SK-N-SH (cell line): ENCODE measurements around the gene CDC25B. TPM values are rescaled to one million over a fixed set of nuclear protein-coding genes. Genes with fewer than 3 reads are reported as not detected.

Source experiments
- CTCF ChIA-PET: fragments of 300-600, 350-600 bp; formaldehyde crosslinking; extraction: SDS; loops from one replicate; lab custom pipeline; 2021; lab: Yijun Ruan, JAX
- POLR2A ChIA-PET: fragments of 350-600 bp; sonication (Branson Sonifier 250); formaldehyde crosslinking; extraction: SDS; loops from one replicate; lab custom pipeline; 2020; ENCODE audit warnings: antibody characterized with exemption, inconsistent platforms; lab: Yijun Ruan, JAX
- DNase-seq: peaks from one replicate; pipeline ENCODE4 v3.0.0; 2012
- H2AFZ ChIP-seq: fragments of 200-600 bp; sonication (generic); 2 replicates; pipeline ENCODE4 v1.8.1; 2016; ENCODE audit warnings: antibody characterized with exemption, mild to moderate bottlenecking, low read depth
- H3F3A ChIP-seq: fragments of 200-600 bp; sonication (generic); replicated peaks from 2 replicates; pipeline ENCODE3; 2016; ENCODE audit warnings: antibody characterized with exemption, mild to moderate bottlenecking; ENCODE audit not compliant: insufficient read depth
- H3K27ac ChIP-seq, 2 experiments: fragments of 200-500 bp in 1 of 2; fragments of 200-600 bp in 1 of 2; sonication (Bioruptor generic) in 1 of 2; sonication (generic), shearing (Covaris generic) in 1 of 2; 2 replicates each; pipeline versions ENCODE4 v1.5.1 to v1.6.1; 2014 to 2016; ENCODE audit warnings: low read depth in 2 of 2, inconsistent platforms in 1 of 2, low read length in 1 of 2, mild to moderate bottlenecking in 1 of 2, mixed read lengths in 1 of 2
- H3K27me3 ChIP-seq: fragments of 200-600 bp; sonication (generic), shearing (Covaris generic); 2 replicates; pipeline ENCODE4 v1.6.1; 2016; ENCODE audit warnings: mixed run types; ENCODE audit not compliant: insufficient read depth
- H3K36me3 ChIP-seq, 2 experiments: fragments of 200-500 bp in 1 of 2; fragments of 200-600 bp in 1 of 2; sonication (Bioruptor generic) in 1 of 2; sonication (generic) in 1 of 2; replicated peaks in 1 of 2; 2 replicates each; pipeline versions ENCODE3 to v1.5.1; 2014 to 2016; ENCODE audit warnings: low read length in 1 of 2, mild to moderate bottlenecking in 1 of 2; ENCODE audit not compliant: insufficient read depth in 2 of 2, control insufficient read depth in 1 of 2
- H3K4me1 ChIP-seq, 2 experiments: fragments of 200-500 bp in 1 of 2; fragments of 200-600 bp in 1 of 2; sonication (Bioruptor generic) in 1 of 2; sonication (generic), shearing (Covaris generic) in 1 of 2; 2 replicates each; pipeline versions ENCODE4 v1.5.1 to v1.6.1; 2014 to 2016; ENCODE audit warnings: low read depth in 1 of 2, low read length in 1 of 2, mixed run types in 1 of 2; ENCODE audit not compliant: insufficient read depth in 2 of 2, control insufficient read depth in 1 of 2
- H3K4me2 ChIP-seq: fragments of 200-600 bp; sonication (generic), shearing (Covaris generic); 2 replicates; pipeline ENCODE4 v1.6.1; 2017; ENCODE audit warnings: mixed run types
- H3K4me3 ChIP-seq, 2 experiments: fragments of 200-500 bp in 1 of 2; fragments of 200-600 bp in 1 of 2; sonication (Bioruptor generic) in 1 of 2; sonication (generic), shearing (Covaris generic) in 1 of 2; 2 replicates each; pipeline versions ENCODE4 v1.5.1 to v1.8.1; 2014 to 2016; ENCODE audit warnings: low read depth in 2 of 2, inconsistent platforms in 1 of 2, low read length in 1 of 2, mild to moderate bottlenecking in 1 of 2, mixed read lengths in 1 of 2, moderate library complexity in 1 of 2
- H3K79me2 ChIP-seq: fragments of 200-600 bp; sonication (generic); 2 replicates; pipeline ENCODE4 v1.8.1; 2017; ENCODE audit warnings: mild to moderate bottlenecking; ENCODE audit not compliant: insufficient read depth
- H3K9ac ChIP-seq: fragments of 200-600 bp; sonication (generic); 2 replicates; pipeline ENCODE4 v1.6.1; 2017; ENCODE audit warnings: mixed run types
- H3K9me2 ChIP-seq: fragments of 200-600 bp; sonication (generic); 2 replicates; pipeline ENCODE4 v1.6.1; 2017; ENCODE audit warnings: mixed run types
- H3K9me3 ChIP-seq: fragments of 200-600 bp; sonication (generic); 2 replicates; pipeline ENCODE4 v1.6.1; 2017; ENCODE audit warnings: mixed run types, mild to moderate bottlenecking, moderate library complexity
- H4K20me1 ChIP-seq: fragments of 200-600 bp; sonication (generic); 2 replicates; pipeline ENCODE4 v1.6.1; 2017; ENCODE audit warnings: mild to moderate bottlenecking, mixed run types; ENCODE audit not compliant: insufficient read depth
- CTCF ChIP-seq: fragments of 200-600 bp; sonication (generic); IDR thresholded peaks from 2 replicates; pipeline ENCODE4 v1.6.1; 2017; ENCODE audit warnings: antibody characterized with exemption, mild to moderate bottlenecking, moderate library complexity
- ELF1 ChIP-seq: IDR thresholded peaks from 2 replicates; pipeline ENCODE4 v1.4.0; 2012
- FOSL2 ChIP-seq: IDR thresholded peaks from 2 replicates; pipeline ENCODE4 v1.4.0; 2012; ENCODE audit warnings: low read depth, mild to moderate bottlenecking, moderate library complexity, borderline replicate concordance
- FOXM1 ChIP-seq: IDR thresholded peaks from 2 replicates; pipeline ENCODE4 v1.4.0; 2012; ENCODE audit warnings: low read depth, mild to moderate bottlenecking
- IRF3 ChIP-seq: fragments of 150-350 bp; IDR thresholded peaks from 2 replicates; pipeline ENCODE4 v1.6.1; 2016; ENCODE audit warnings: mild to moderate bottlenecking, low read depth, low read length
- JUND ChIP-seq: IDR thresholded peaks from 2 replicates; pipeline ENCODE4 v1.4.0; 2012
- MXI1 ChIP-seq: IDR thresholded peaks from 2 replicates; pipeline ENCODE4 v1.6.1; 2012; ENCODE audit warnings: mild to moderate bottlenecking, low read depth, low read length, improper control_type of control experiment
- NRF1 ChIP-seq: IDR thresholded peaks from 2 replicates; pipeline ENCODE4 v1.6.1; 2012; ENCODE audit warnings: low read depth, mild to moderate bottlenecking, low read length
- PBX3 ChIP-seq: IDR thresholded peaks from 2 replicates; pipeline ENCODE4; 2012
- REST ChIP-seq: IDR thresholded peaks from 2 replicates; pipeline ENCODE4 v1.6.1; 2012; ENCODE audit warnings: mild to moderate bottlenecking, low read depth, low read length, moderate library complexity
- SIN3A ChIP-seq: IDR thresholded peaks from 2 replicates; pipeline ENCODE4 v1.6.1; 2012; ENCODE audit warnings: low read depth, mild to moderate bottlenecking, low read length, moderate library complexity, borderline replicate concordance
- TCF12 ChIP-seq: IDR thresholded peaks from 2 replicates; pipeline ENCODE4 v1.4.0; 2012
- TEAD4 ChIP-seq: IDR thresholded peaks from 2 replicates; pipeline ENCODE4 v1.4.0; 2012; ENCODE audit warnings: mild to moderate bottlenecking, borderline replicate concordance; ENCODE audit not compliant: insufficient read depth
- USF1 ChIP-seq: IDR thresholded peaks from 2 replicates; pipeline ENCODE4 v1.4.0; 2012; ENCODE audit warnings: low read depth, borderline replicate concordance
- USF2 ChIP-seq: fragments of 150-350 bp; IDR thresholded peaks from 2 replicates; pipeline ENCODE4 v1.6.1; 2017; ENCODE audit warnings: antibody characterized with exemption, low read length, low read depth, borderline replicate concordance
- YY1 ChIP-seq: IDR thresholded peaks from 2 replicates; pipeline ENCODE4 v1.4.0; 2012; ENCODE audit warnings: low read depth, mild to moderate bottlenecking
- ZBTB33 ChIP-seq: IDR thresholded peaks from 2 replicates; pipeline ENCODE4 v1.4.0; 2012; ENCODE audit warnings: low read depth, borderline replicate concordance
- WGBS: methylation state at CpG from one replicate; pipeline ENCODE4 v1.1.6; 2017; ENCODE audit warnings: low lambda C conversion rate; 5-methylcytosine and 5-hydroxymethylcytosine counted together
- polyA plus RNA-seq, 3 experiments: library from polyadenylated mRNA; depleted of rRNA; stranded (reverse); fragments of >200 nt; gene quantifications; 2 replicates each; pipeline ENCODE4 v1.2.3, GENCODE V29; 2012

CDC25B gene
- polyA plus RNA-seq, 1 of the 3 experiments (the other 2 are of a cell fraction), result 56.5 TPM

- TF ChIP-seq CTCF (no peak), NRF1 (no peak)
Measured at GRCh38 chr20:3836132-3836531, 40.0 kb downstream of the CDC25B start (continued).

- CTCF ChIA-PET, result interaction anchor here (0.8 to 1.5 kb wide), 2 partner anchors 16 to 58 kb away, joined by 3 to 8 read pairs; partner anchors contain the start of gene SPEF1
- H3F3A ChIP-seq, result peaks cover 5% of the 10 kb centered on the region
- no peak for TF ChIP-seq CTCF
- no peak for TF ChIP-seq USF1
- TF ChIP-seq JUND, result no peak
- TF ChIP-seq REST, result no peak
- TF ChIP-seq SIN3A, result no peak
- TF ChIP-seq IRF3, result no peak
- TF ChIP-seq FOXM1, result no peak
- TF ChIP-seq USF2, result no peak
- no peak for TF ChIP-seq ELF1
- TF ChIP-seq FOSL2, result no peak
- TF ChIP-seq PBX3, result no peak
- no peak for TF ChIP-seq MXI1
- TF ChIP-seq TEAD4, result no peak
- no peak for TF ChIP-seq TCF12
- TF ChIP-seq YY1, result no peak
- TF ChIP-seq ZBTB33, result no peak
Measured at GRCh38 chr20:3839328-3839727, 43.2 kb downstream of the CDC25B start.

More at GRCh38 chr20:3839328-3839727, 43.2 kb downstream of the CDC25B start:
- Histone ChIP-seq H3K79me2 (no peaks in the 10 kb centered on the region), H3K9ac (no peak overlapping the region), H3K9me2 (no peaks in the 10 kb centered on the region), H3K4me3 (no peak overlapping the region), H3K27ac (no peak overlapping the region), H3K27me3 (no peaks in the 10 kb centered on the region), H2AFZ (no peak overlapping the region), H3K4me2 (no peak overlapping the region), H3K4me1 (no peaks in the 10 kb centered on the region; a peak in 1 of 4 replicates), H3K9me3 (no peaks in the 10 kb centered on the region), H4K20me1 (no peaks in the 10 kb centered on the region), H3K36me3 (no peaks in the 10 kb centered on the region)
- WGBS, result 95% methylated on average over 3 of the region's 3 CpGs
- no peak for DNase-seq
- POLR2A ChIA-PET, result no interaction called here
